COR-L47 (cell line): ENCODE results near the gene TP53AIP1.

Experiments
- DNase-seq: peaks from one replicate; lab custom pipeline; 2025; lab: John Stamatoyannopoulos, UW

TP53AIP1 gene

DNA sequence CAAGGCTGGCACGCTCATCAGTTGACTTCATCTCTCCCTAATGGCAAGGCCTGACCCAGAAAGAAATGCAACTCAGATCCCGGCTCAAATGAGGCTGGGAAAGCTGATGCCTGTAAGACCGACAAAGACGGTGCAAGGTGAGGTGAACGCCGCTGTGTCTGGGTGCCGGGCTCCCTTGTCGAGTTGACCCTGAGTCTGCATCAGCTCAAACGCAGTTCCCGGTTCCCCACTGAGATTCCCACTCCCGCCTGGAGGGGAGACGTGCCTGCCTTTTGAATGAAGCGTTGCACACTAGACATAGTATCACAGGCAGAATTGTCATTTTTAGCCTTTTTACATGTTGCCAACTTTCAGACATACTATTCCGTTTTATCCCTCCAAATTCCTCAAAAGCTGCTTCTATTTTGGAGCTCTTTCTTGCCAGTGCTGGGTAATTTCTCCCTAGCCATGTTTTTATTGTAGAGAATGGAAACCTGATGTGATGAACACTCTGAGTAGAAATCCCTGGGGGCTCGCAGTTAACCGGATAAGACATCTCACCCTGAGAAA is 831 bp upstream of the TP53AIP1 start:
- no peak for DNase-seq

DNA sequence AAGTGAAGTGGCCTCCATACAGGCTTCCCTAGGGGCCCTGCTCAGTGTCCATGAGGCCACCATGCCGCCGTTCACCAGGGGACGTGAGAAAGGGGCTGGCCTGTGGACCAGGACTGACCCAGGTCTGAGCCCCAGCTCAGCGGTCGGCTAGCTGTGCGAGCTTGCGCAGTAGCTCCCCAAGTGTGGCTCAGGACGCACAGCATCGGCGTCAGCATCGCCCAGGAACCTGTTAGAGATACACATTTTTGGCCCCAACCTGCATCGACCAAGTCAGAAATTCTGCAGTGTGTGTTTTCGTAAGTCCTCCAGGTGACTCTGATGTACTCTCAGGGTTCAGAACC is 429 bp downstream of the TP53AIP1 start:
- DNase-seq = no peak

DNA sequence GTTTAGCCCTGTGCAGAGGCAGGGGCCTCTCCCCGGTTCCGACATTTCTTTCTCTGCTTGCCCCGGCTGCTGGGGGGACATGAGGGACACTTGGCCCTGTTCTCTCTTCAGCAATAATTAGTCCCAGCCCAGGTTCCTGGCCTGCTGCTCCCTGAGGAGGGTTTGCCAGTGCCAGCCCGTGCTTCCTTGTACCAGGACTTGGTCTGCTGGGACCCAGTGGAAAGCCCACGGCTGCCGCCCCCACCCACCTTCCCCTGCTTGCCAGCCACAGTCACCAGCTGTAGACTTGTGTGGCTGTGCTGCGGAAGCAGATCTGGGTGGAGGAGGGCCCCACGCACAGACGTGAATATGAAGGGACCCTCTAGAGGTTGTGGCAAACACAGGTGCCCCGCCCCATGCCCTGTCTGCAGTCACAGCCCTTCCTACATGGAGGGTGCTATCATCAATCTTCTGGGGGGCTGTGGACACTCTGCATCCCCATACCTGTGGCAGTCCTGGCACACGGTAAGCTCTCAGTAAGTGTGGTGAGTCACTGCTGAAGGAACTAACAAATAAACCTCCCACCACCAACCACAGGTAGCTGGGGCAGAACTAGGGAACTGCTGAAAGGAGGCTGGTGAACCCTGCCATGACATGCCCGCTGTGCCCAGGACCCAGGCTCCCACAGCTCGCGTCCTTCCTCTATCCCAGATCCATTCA is 949 bp downstream of the TP53AIP1 start:
- no peak for DNase-seq

- no peak for DNase-seq
Observed at GRCh38 chr11:128941110-128941509, 1.6 kb downstream of the TP53AIP1 start.

DNA sequence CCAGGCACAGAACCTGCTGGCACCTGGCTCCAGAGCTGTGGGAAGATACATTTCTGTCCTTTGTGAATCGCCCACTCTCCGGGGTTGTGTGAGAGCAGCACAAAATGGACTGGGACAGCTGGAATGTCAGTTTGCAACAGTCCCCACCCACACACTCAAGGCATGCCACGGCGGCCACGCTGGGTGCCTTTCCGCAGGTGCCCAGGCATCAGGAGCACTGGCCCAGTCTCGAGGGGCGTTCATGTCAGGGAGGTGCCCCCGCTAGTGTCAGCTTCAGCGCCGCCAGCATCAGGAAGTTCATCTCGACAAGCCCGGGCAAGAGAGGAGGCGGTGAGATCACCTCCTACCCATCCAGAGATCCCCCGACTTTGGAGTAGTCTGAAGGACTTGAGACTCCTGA is 2.1 kb downstream of the TP53AIP1 start:
- no peak for DNase-seq

DNA sequence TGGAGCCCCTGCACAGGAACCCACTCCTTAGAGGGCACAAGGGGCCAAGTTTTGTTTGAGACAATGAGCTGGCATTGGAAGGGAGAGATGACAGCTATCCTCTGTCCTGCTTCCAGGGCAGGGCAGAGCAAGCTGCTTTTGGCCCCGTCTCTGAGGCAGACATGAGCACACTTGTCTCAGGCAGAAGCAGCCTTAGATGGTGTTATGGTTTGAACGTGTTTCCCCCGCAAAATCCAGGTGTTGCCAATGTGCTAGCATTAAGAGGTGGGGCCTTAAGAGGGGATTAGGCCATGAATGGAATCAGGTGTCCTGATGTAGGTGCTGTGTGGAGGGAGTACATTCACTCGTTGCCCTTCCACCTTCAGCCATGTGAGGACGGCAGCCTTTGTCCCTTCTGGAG is 2.5 kb downstream of the TP53AIP1 start:
- DNase-seq = no peak

GRCh38 chr11:128939591-128939990 is 3.1 kb downstream of the TP53AIP1 start:
- no peak for DNase-seq

DNA sequence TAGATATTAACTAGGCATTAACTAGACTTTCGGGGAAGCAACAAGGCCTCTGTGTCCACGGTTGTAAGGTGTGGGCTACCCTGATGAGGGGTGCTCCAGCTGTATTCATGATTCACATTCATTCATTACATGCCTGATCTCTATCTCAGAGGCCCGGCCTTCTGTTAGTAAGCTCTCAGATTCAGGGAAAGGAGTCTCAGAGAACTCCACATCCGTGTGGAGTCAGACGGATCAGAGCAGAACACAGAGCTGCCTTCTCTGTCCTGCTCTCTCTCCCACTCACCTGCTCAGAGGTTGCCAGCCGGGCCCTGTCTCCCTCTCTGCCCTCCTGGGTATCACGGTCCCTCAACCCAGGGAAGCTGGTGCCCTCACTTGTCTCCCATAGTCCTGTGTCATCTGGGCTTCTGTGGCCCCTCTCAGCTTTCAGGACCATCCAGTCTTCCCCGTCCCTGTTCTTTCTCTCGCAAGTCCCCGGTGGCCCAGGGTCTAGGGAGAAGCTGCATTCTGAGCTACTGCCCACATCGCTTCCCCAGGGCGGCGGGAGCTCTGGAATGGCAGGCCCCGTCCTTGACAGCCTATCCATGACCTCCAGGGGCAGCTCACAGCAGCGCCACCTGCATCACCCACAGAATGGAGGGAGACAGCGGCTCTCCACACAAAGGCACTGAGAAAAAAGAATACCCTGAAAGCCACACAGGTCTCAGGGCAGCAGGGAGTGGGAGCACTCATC is 4.3 kb downstream of the TP53AIP1 start:
- no peak for DNase-seq

DNA sequence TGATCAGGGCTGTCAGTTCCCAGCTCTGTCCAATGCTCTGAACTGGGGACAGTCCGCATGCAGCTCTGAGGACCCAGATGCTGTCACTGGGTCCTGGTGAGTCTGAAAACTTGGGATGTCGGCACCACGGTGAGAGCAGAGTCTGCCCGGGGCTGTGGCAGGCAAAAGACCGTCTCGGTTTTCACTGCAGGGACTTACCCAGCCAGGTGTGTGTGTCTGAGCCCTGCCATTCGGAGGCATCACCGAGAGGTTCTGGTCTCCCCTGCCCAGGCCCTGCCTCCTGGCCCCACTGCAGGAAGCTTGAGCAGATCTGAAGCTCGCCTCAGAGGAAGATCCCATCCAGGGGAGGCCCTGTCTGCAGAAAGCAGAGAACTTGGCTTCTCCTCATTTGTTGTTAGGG is 5.2 kb downstream of the TP53AIP1 start:
- DNase-seq = no peak

- DNase-seq = no peak
Observed at GRCh38 chr11:128936606-128937251, 5.9 kb downstream of the TP53AIP1 start.

DNA sequence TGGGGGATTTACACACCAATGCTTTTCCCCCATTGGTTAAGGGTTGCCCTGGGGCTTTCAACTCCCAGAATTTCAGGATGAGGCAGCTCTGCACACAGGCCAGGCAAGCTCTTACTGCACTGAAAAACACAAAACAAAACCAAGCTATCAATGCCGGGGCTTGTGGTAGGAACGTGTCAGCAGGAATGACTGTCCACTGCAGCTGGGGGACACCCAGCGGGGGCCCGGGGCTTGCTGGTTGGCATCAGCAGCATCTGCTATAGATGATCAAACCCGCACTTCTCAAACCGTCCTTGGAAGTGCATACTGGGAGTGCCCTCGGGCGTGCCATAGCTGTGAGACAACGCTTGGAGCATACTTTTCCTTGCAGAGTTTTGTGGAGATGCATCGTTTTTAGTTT is 7.7 kb downstream of the TP53AIP1 start:
- DNase-seq = no peak

GRCh38 chr11:128934351-128934750 is 8.3 kb downstream of the TP53AIP1 start:
- no peak for DNase-seq

- DNase-seq = no peak
Observed at GRCh38 chr11:128933481-128934178, 9.0 kb downstream of the TP53AIP1 start.

DNA sequence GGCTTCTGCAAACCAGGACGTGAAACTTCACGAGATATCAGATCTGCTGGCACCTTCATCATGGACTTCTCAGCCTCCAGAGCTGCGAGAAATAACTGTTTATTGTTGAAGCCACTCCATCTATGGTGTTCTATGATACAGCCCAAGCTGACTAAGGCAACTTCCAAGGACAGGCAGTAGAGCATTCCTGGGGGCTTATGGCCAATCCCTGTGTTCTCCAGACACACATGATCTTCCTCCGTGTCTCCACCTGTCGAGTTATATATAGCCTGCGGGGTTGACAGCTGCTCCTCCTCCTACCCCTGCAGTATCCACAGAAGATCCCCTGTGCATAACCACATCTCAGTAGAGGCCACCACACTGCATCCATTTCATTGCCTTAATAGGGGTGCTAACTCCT is 11.0 kb downstream of the TP53AIP1 start:
- DNase-seq = no peak

DNA sequence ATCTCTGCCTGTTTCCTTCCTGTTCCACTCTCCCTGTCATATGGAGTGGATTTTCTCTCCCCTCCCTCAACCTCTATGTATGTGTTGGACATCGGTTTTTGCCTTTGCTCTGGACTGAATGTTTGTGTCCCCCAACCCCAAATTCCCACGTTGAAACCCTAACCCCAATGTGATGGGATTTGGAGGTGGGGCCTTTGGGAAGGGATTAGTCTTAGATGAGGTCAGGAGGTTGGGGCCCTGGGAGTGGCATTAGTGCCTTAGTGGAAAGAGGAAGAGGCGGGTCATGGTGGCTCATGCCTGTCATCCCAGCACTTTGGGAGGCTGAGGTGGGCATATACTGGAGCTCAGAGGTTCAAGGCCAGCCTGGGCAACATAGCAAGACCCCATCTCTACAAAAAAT is 11.6 kb downstream of the TP53AIP1 start:
- DNase-seq = no peak

DNA sequence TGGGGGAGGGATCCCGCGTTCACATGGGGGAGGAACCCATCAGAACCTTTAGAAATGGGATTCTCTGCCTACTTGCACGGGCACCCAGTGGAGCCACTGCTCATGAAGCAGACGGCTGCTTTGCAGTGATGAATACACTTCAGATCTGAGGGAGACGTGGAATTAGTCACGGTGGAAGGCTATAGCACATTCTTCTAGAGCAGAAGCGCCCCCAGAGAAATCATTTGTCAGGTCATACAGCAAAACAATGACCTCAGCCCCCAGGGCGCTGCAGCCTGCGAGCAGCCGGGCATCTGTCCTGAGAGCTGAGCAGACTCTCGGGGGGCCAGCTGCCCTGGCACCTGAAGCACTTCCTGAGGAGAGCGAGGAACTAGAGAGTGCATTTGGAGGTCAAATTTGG is 12.7 kb downstream of the TP53AIP1 start:
- no peak for DNase-seq

DNA sequence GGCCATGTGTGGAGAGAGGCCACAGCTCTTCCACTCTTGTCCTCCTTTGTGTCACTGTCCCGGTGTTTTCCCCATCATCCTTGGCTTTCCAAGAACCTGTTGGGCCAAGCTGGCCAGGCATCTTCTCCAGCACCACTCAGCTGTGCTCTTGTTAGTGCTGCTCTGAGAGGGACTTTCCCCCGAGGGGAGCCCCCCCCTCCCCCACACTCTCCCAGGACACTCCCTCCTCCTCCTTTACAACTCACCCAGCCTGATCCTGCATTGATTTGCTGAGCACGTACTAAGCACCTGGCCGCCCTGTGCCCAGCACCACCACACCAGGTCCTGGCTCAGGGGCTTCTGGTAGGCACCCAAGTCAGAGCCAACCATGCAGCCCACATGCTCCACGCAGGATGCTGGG is 13.2 kb downstream of the TP53AIP1 start:
- no peak for DNase-seq

- no peak for DNase-seq
Observed at GRCh38 chr11:128928400-128928799, 14.3 kb downstream of the TP53AIP1 start.

DNA sequence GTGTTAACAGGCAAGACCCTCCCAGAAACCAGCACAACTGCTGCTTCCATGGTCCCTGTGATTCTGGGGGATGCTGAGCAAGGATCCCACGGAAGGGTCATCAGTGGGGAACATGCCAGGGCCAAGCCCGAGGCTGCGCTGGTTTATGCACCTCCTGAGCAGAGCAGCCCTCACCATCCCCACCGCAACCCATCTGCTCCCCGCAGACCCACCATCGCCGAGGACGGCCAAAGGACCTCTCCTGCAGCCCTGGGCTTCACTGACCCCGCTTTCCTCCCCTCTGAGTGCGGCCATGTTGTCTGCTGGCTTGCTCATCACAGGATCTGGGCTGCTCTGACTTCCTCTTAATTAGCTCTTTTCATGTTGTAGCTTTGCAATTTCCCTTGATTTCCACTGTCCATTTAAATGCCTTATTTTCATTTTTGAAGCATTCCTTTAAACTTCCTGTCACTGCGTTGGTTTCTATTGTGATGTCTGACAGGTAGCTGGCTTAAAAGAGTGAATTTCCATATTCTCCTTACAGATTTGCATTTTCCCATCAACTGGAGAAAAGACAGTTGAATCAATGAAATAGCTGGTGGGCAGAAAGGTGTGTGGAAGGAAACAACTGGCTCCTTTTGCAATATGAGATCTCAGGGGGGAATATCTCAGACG is 14.9 kb downstream of the TP53AIP1 start:
- DNase-seq = no peak

GRCh38 chr11:128927108-128927461 is 15.6 kb downstream of the TP53AIP1 start:
- DNase-seq = no peak

GRCh38 chr11:128926437-128927107 is 16.1 kb downstream of the TP53AIP1 start:
- DNase-seq = peak; percentile 77
